Glutamatergic neuron (in vitro differentiated cells): ENCODE measurements around the gene FSIP1. TPM values are rescaled to one million over a fixed set of nuclear protein-coding genes. Genes with fewer than 3 reads are reported as not detected.
"Not testable (repeated sequence)": the region's sequence is repeated elsewhere in the genome, so short reads cannot be mapped to it uniquely, and the experiment has no call there.

Experiments
- DNase-seq: peaks from one replicate; pipeline ENCODE4 v3.0.0; 2022
- H3K27ac Mint-ChIP-seq: one replicate; pipeline ENCODE4 v1.8.0; 2020; ENCODE audit warnings: mild to moderate bottlenecking, mixed read lengths, inconsistent platforms; ENCODE audit not compliant: unreplicated experiment
- H3K27me3 Mint-ChIP-seq: one replicate; pipeline ENCODE4 v1.8.0; 2020; ENCODE audit warnings: mild to moderate bottlenecking, moderate library complexity, mixed read lengths, inconsistent platforms; ENCODE audit not compliant: unreplicated experiment
- H3K36me3 Mint-ChIP-seq: one replicate; pipeline ENCODE4 v1.8.0; 2020; ENCODE audit warnings: mild to moderate bottlenecking, mixed read lengths, inconsistent platforms; ENCODE audit not compliant: unreplicated experiment
- H3K4me1 Mint-ChIP-seq: one replicate; pipeline ENCODE4 v1.8.0; 2020; ENCODE audit warnings: mild to moderate bottlenecking, low read depth, mixed read lengths, inconsistent platforms; ENCODE audit not compliant: unreplicated experiment
- H3K4me3 Mint-ChIP-seq: one replicate; pipeline ENCODE4 v1.8.0; 2020; ENCODE audit warnings: mild to moderate bottlenecking, mixed read lengths, inconsistent platforms; ENCODE audit not compliant: unreplicated experiment
- H3K9me3 Mint-ChIP-seq: one replicate; pipeline ENCODE4 v1.8.0; 2020; ENCODE audit warnings: mild to moderate bottlenecking, moderate library complexity, mixed read lengths, inconsistent platforms; ENCODE audit not compliant: unreplicated experiment
- total RNA-seq: library from RNA; stranded (reverse); fragmentation: NEBNext Ultra II Directional; extraction: Animal tissue kit (Norgen Biotek cat#: 25700); gene quantifications from one replicate; pipeline ENCODE4 v1.2.1, GENCODE V29; 2021; ENCODE audit not compliant: unreplicated experiment
- TF ChIP-seq, protein P1 (sequence below): fragments of 200-600 bp; sonication (generic); IDR thresholded peaks from one replicate; pipeline ENCODE4 v1.5.0; 2021; ENCODE audit not compliant: partially characterized antibody, unreplicated experiment

The FSIP1 gene
- total RNA-seq, 1 donor from 2014 or later = 1.5 TPM

DNA sequence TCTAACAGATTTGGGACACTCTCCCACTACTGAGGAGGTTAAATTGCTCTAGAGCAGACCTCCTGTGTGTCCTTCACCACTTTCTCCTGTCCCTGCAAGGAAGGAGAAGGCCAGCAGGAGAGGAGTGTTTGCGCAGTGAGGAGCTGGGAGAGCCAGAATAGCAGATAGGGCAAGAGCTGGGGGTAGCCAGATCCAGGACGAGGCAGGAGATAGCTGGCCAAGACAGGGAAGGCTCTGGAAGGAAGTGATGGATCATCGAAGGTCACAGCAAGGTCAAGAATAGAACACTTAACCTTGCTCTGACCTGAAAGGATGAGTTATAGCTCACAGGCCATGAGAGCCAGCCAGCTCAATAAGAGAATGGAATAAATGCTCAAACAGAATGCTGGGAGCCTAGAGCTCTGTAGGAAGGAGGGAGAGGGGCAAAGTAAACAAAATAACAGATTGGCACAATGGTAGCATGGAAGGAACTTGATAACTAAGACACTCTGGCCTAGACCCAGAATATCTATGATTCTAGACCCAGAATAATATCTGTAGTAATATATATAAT lies 37.5 kb upstream of the FSIP1 start:
- Mint-ChIP-seq H3K9me3 (no peaks in the 10 kb centered on the region), H3K4me3 (no peak overlapping the region), H3K27me3 (peaks cover 2% of the 10 kb centered on the region), H3K36me3 (peaks cover 4% of the 10 kb centered on the region), H3K4me1 (peaks cover 13% of the 10 kb centered on the region), H3K27ac (no peak overlapping the region)
- TF ChIP-seq, protein P1, sequence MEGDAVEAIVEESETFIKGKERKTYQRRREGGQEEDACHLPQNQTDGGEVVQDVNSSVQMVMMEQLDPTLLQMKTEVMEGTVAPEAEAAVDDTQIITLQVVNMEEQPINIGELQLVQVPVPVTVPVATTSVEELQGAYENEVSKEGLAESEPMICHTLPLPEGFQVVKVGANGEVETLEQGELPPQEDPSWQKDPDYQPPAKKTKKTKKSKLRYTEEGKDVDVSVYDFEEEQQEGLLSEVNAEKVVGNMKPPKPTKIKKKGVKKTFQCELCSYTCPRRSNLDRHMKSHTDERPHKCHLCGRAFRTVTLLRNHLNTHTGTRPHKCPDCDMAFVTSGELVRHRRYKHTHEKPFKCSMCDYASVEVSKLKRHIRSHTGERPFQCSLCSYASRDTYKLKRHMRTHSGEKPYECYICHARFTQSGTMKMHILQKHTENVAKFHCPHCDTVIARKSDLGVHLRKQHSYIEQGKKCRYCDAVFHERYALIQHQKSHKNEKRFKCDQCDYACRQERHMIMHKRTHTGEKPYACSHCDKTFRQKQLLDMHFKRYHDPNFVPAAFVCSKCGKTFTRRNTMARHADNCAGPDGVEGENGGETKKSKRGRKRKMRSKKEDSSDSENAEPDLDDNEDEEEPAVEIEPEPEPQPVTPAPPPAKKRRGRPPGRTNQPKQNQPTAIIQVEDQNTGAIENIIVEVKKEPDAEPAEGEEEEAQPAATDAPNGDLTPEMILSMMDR = no peak
- DNase-seq = no peak

DNA sequence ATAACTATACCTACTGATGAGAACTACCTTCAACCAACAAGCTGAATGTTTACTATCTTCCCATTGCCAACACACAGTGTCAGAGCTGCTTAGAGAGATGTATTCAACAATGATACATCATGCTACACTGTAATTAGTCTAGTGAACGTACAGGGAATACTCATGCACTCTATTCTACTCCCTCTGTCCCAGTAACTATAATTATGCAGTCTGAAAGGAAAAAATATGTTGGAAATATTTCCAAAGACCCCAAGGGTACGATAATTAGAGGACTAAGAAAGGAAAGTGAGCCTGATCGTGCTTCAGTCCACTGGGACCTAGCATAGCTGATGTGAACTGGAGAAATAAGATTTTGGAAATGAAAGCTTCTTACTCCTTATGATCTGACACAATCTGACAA lies 36.9 kb upstream of the FSIP1 start:
- Mint-ChIP-seq H3K4me1 (peaks cover 13% of the 10 kb centered on the region), H3K4me3 (peak overlapping the region; percentile 9), H3K36me3 (peaks cover 4% of the 10 kb centered on the region), H3K9me3 (no peaks in the 10 kb centered on the region), H3K27me3 (peaks cover 2% of the 10 kb centered on the region), H3K27ac (no peak overlapping the region)
- no peak for DNase-seq
- TF ChIP-seq, protein P1 = no peak

DNA sequence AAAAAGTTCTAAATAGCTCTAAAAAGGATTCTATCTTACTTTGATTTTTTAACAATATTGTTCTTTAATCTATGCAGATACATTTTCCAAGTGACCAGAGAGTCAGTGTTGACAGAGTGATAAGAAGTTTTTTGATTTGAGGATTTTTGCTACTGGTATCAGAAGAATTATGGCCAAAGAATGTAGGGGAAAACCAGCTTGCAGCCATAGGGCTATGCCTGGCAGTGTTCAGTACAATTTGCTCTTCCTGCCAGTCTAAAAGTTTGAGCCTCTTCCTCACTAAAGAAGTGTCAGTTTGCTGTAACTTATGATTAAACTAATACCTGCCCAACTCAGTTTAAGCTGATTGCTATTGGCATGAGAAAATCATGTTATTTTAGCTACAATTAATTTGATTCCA lies 35.3 kb upstream of the FSIP1 start:
- TF ChIP-seq, protein P1 = no peak
- Mint-ChIP-seq H3K4me1 (peaks cover 13% of the 10 kb centered on the region), H3K36me3 (no peaks in the 10 kb centered on the region), H3K9me3 (no peaks in the 10 kb centered on the region), H3K4me3 (no peak overlapping the region), H3K27ac (no peak overlapping the region), H3K27me3 (no peaks in the 10 kb centered on the region)
- DNase-seq = no peak

DNA sequence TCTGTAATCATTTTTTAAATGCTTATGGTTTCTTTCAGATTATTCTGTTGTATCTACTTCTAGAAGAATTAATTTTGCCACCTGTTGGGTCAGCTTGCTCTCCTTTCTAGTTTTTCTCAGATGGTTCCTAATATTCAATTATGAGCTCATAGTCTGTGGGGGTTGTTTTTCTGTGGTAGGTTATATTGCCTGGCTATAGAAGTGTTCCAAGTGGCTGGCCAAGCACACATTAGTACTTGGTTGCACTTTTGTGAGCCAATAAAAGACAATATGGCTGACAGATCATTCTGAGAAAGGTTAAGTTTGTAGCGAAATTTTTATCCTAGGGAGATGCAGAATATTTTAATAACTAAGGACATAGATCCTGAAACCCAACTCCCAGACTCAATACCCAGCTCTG lies 31.8 kb upstream of the FSIP1 start:
- H3K27me3 Mint-ChIP-seq = no peaks in the 10 kb centered on the region
- DNase-seq = no peak
- no peak overlapping the region for H3K27ac Mint-ChIP-seq
- H3K4me3 Mint-ChIP-seq = no peak overlapping the region
- H3K36me3 Mint-ChIP-seq = no peaks in the 10 kb centered on the region
- peaks cover 12% of the 10 kb centered on the region for H3K4me1 Mint-ChIP-seq
- peaks cover 1% of the 10 kb centered on the region for H3K9me3 Mint-ChIP-seq
- TF ChIP-seq, protein P1 = no peak

DNA sequence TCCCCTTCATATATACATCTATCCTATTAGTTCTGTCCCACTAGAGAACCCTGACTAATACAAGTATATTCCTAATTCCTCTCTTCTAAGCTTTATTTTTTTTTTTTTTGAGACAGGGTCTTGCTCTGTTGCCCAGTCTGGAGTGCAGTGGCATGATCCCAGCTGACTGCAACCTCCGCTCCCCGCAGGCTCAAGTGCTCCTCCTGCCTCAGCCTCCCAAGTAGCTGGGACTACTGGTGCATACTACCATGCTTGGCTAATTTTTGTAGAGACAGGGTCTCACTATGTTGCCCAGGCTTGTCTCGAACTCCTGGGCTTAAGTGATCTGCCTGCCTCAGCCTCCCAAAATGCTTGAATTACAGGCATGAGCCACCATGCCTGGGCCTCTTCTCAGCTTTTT lies 30.0 kb upstream of the FSIP1 start:
- H3K27ac Mint-ChIP-seq = not testable (repeated sequence)

DNA sequence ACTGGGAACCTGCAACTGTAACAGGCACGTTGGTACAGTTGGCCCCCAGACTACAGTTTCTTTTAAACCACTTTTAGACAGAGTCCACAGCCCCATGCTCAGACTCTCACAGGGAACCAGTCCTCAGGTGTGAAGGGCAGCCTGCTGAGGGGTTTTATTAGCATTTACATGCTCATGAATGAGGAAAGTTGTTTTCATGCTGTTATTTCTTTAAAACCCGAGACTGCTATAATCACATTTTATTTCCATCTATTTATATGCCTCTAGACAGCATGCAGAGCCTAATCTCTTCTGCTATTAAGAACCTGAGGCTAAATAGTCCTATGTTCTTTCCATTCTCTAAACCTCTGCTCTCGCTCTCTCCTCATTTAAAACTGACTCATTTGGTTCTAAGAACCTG lies 26.3 kb upstream of the FSIP1 start:
- H3K36me3 Mint-ChIP-seq = no peaks in the 10 kb centered on the region
- H3K27ac Mint-ChIP-seq = no peak overlapping the region
- H3K4me1 Mint-ChIP-seq = peaks cover 7% of the 10 kb centered on the region
- TF ChIP-seq, protein P1 = no peak
- no peaks in the 10 kb centered on the region for H3K27me3 Mint-ChIP-seq
- no peak for DNase-seq
- H3K9me3 Mint-ChIP-seq = peaks cover 1% of the 10 kb centered on the region
- no peak overlapping the region for H3K4me3 Mint-ChIP-seq

More for the DNA sequence above, 30.0 kb upstream of the FSIP1 start:
- H3K9me3 Mint-ChIP-seq, H3K36me3 Mint-ChIP-seq, H3K4me1 Mint-ChIP-seq, H3K4me3 Mint-ChIP-seq, DNase-seq, H3K27me3 Mint-ChIP-seq: not testable (repeated sequence)
